GM12878 (cell line): ENCODE measurements around the gene OPCML. TPM values are rescaled to one million over a fixed set of nuclear protein-coding genes. Genes with fewer than 3 reads are reported as not detected.
A peak's percentile ranks its signal among the peaks of the same experiment; 100 is the strongest.

ENCODE experiments used
- CEBPZ ChIP-seq: fragments of 150-350 bp; IDR thresholded peaks from 2 replicates; pipeline ENCODE4 v1.6.1; 2016; ENCODE audit warnings: low read depth, low read length
- CUX1 ChIP-seq: IDR thresholded peaks from 2 replicates; pipeline ENCODE4 v1.6.1; 2012; ENCODE audit warnings: improper control_type of control experiment, low read depth, low read length; ENCODE audit not compliant: insufficient replicate concordance
- ETV6 ChIP-seq, 2 experiments: fragments of 450-650 bp in 1 of 2; IDR thresholded peaks in 1 of 2; conservative IDR thresholded peaks in 1 of 2; 2 replicates each; pipeline ENCODE4 v1.6.1; 2014; ENCODE audit warnings: antibody characterized with exemption in 1 of 2, borderline replicate concordance in 1 of 2, low read depth in 1 of 2, mild to moderate bottlenecking in 1 of 2, moderate library complexity in 1 of 2
- FOS ChIP-seq: IDR thresholded peaks from 3 replicates; pipeline ENCODE4 v1.6.1; 2011; ENCODE audit warnings: borderline replicate concordance; ENCODE audit not compliant: insufficient read length; ENCODE audit errors: extremely low read depth
- FOXM1 ChIP-seq: IDR thresholded peaks from 2 replicates; pipeline ENCODE4 v1.6.1; 2012; ENCODE audit warnings: low read depth, mild to moderate bottlenecking, inconsistent platforms, low read length, moderate library complexity
- HSF1 ChIP-seq: fragments of 150-350 bp; IDR thresholded peaks from 2 replicates; pipeline ENCODE4 v1.6.1; 2014; ENCODE audit warnings: mild to moderate bottlenecking, low read depth, low read length
- IRF3 ChIP-seq: fragments of 450-650 bp; IDR thresholded peaks from 2 replicates; pipeline ENCODE4 v1.6.1; 2014; ENCODE audit warnings: mild to moderate bottlenecking
- LARP7 ChIP-seq: fragments of 450-650 bp; IDR thresholded peaks from 2 replicates; pipeline ENCODE4 v1.6.1; 2017; ENCODE audit warnings: mild to moderate bottlenecking
- RAD51 ChIP-seq: fragments of 450-650 bp; IDR thresholded peaks from 2 replicates; pipeline ENCODE4 v1.6.1; 2016; ENCODE audit warnings: moderate library complexity, mild to moderate bottlenecking, inconsistent platforms
- SMARCA5 ChIP-seq: fragments of 450-650 bp; IDR thresholded peaks from 2 replicates; pipeline ENCODE4 v1.6.1; 2017; ENCODE audit warnings: mild to moderate bottlenecking
- SP1 ChIP-seq: IDR thresholded peaks from one replicate; pipeline ENCODE4 v1.6.1; 2011; ENCODE audit warnings: low read depth, low read length
- SREBF1 ChIP-seq: IDR thresholded peaks from 2 replicates; pipeline ENCODE4 v1.6.1; 2012; ENCODE audit warnings: mild to moderate bottlenecking, low read length
- YY1 ChIP-seq: IDR thresholded peaks from 2 replicates; pipeline ENCODE4 v1.6.1; 2011; ENCODE audit warnings: low read depth, mild to moderate bottlenecking, low read length
- ZBED1 ChIP-seq: IDR thresholded peaks from 2 replicates; pipeline ENCODE4 v1.6.1; 2016; ENCODE audit warnings: borderline replicate concordance
- polyA plus RNA-seq, 11 experiments: library from polyadenylated mRNA; depleted of rRNA in 4 of 11; unstranded in 6 of 11; stranded (reverse) in 5 of 11; fragments of >200 nt; fragmentation: Nextera tagmentation in 4 of 11; fragmentation: Illumina TruSeq in 1 of 11; extraction: Ambion mirVana in 4 of 11; extraction: Trizol in 1 of 11; gene quantifications; 1 replicate in 1 of 11; 2 replicates in 10 of 11; pipeline versions ENCODE4 v1.2.1 to v1.2.3, GENCODE V29; 2011 to 2016; ENCODE audit warnings: inconsistent platforms in 2 of 11, missing spikeins in 2 of 11, low read depth in 1 of 11
- total RNA-seq, 4 experiments: library from RNA; depleted of rRNA in 3 of 4; stranded (reverse); fragments of >200 nt in 3 of 4; fragmentation: Illumina TruSeq in 1 of 4; extraction: Trizol in 1 of 4; gene quantifications; 2 replicates each; pipeline versions ENCODE4 v1.2.1 to v1.2.3, GENCODE V29; 2013 to 2021

Gene OPCML
- total and polyA plus RNA-seq, 10 of the 15 experiments (the other 5 are each of a cell fraction or from before 2014, with no cell fraction given), result 0.84 TPM; not detected in 9

- 0 out of 2 replicates have a peak, but pooled peaks have one; percentile 27 for TF ChIP-seq SMARCA5
- TF ChIP-seq LARP7, result no peak
- TF ChIP-seq FOXM1, result no peak
- TF ChIP-seq CEBPZ, result no peak
- peak; percentile 53; the same call in 1 of the 2 replicates for TF ChIP-seq YY1
- TF ChIP-seq SP1, result no peak
- TF ChIP-seq ZBED1, result no peak
- no peak for TF ChIP-seq CUX1
- TF ChIP-seq RAD51, result no peak
- no peak for TF ChIP-seq IRF3
- TF ChIP-seq HSF1, result no peak
- no peak for TF ChIP-seq FOS
- no peak for TF ChIP-seq SREBF1
- no peak for TF ChIP-seq ETV6 (conservative IDR thresholded peaks at IDR 0.05 in 1 of 2, IDR thresholded peaks at IDR 0.05 in 1 of 2; ENCODE audit: borderline replicate concordance in 1 of 2, low read depth in 1 of 2)
These were observed 397.8 kb downstream of the OPCML start (continued) for GRCh38 chr11:133134314-133135173.
